ENCODE data around the gene ZMYND8. TPM values are rescaled to one million over a fixed set of nuclear protein-coding genes. Genes with fewer than 3 reads are reported as not detected.
A peak's percentile ranks its signal among the peaks of the same experiment; 100 is the strongest.

Gene ZMYND8
- total and polyA plus RNA-seq, 2 of the 4 experiments (the other 2 are of a cell fraction), result 24.0 to 28.2 TPM

DNA sequence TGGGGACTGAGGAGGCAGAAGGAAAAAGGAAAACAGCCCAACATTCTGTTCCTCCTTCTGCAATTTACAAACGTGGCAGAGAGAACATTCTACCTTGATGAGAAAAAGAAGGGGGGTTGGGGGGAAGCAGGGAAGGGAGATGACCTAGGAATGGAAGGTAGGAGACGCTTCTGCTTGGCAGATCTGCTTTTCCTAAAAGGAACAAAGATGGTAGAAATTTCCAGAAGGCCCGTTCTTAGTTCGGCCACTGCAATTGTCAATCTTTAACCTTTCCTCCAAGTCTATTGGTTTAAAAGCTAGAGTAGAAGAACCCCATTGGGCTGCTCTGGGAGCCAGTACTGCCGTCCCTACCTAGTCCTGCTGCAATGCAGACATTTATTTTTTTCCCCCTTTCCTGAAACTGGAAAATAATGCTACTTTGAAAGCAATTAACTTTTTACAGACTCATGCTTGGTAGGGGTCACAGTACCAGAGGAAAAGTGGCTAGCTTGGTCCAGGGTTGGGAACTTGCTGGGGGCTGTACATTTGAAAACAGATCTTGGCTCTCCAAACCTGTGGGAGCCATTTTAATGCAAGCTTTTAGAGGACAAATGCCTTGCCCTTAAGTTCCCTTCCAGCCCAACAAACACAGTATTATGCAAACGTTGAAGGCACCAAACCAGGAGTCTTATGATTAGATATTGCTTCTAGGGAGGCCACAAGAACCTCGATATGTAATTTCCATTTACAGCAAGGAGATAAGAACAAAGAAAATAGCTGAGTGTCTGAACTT lies 2.6 kb downstream of the ZMYND8 start:
- Histone ChIP-seq H3K4me3 (ENCODE audit: insufficient read depth, low read depth, low read length) (no peak overlapping the region), H2BK20ac (ENCODE audit: low read depth, low read length) (peak overlapping the region; percentile 87), H4K91ac (ENCODE audit: insufficient read depth, low read depth, low read length) (peak overlapping the region; percentile 86), H3K4me1 (ENCODE audit: control insufficient read depth, insufficient read depth, low read length) (peaks cover 71% of the 10 kb centered on the region), H3K18ac (ENCODE audit: low read depth, low read length) (peak overlapping the region; percentile 98), H3K9me1 (ENCODE audit: insufficient read depth, low read length) (peaks cover 12% of the 10 kb centered on the region), H3K23ac (ENCODE audit: low read depth, low read length) (peak overlapping the region; percentile 94), H3K79me1 (ENCODE audit: low read depth in 1 of 2, low read length in 2 of 2) (peaks cover 35 to 73% of the 10 kb centered on the region in 2 experiments; a peak in 3 of 4 replicates), H2AFZ (replicated peaks; ENCODE audit: low read length, poor library complexity) (no peak overlapping the region), H2AK9ac (replicated peaks; ENCODE audit: low read depth, low read length, poor library complexity) (peak overlapping the region; percentile 62), H4K20me1 (ENCODE audit: insufficient read depth, low read length) (no peaks in the 10 kb centered on the region), H3K4ac (ENCODE audit: low read depth, low read length) (peak overlapping the region; percentile 100), H4K5ac (ENCODE audit: low read depth, low read length) (peak overlapping the region; percentile 98), H3K9me3 (ENCODE audit: control insufficient read depth, insufficient read depth, low read length) (no peaks in the 10 kb centered on the region), H4K8ac (ENCODE audit: low read depth in 2 of 2, low read length in 2 of 2) (peak overlapping the region; percentile 97 to 99), H2BK120ac (ENCODE audit: low read depth, low read length) (peak overlapping the region; percentile 99), H3K56ac (ENCODE audit: extremely low read depth, insufficient read depth, low read length) (peak overlapping the region; percentile 94), H3K27ac (ENCODE audit: insufficient read depth, low read length) (peak overlapping the region; percentile 98), H3K14ac (replicated peaks; ENCODE audit: low read depth, low read length) (peak overlapping the region; percentile 95), H2AK5ac (ENCODE audit: low read depth, low read length) (peak overlapping the region; percentile 88), H3K4me2 (ENCODE audit: low read depth, low read length) (peak overlapping the region; percentile 56), H3K9ac (ENCODE audit: low read depth, low read length) (peak overlapping the region; percentile 71), H2BK5ac (ENCODE audit: low read depth, low read length, poor library complexity, severe bottlenecking) (peak overlapping the region; percentile 97), H2BK15ac (ENCODE audit: low read depth, low read length) (peak overlapping the region; percentile 79), H3K27me3 (ENCODE audit: control insufficient read depth, insufficient read depth, low read length) (no peaks in the 10 kb centered on the region), H3K36me3 (ENCODE audit: control insufficient read depth, insufficient read depth, low read length) (no peaks in the 10 kb centered on the region)
- no peak for ATAC-seq (ENCODE audit: low read depth)
- no CpG with 5 or more reads among the region's 7 CpGs for WGBS, 2 experiments (ENCODE audit: extremely low coverage in 2 of 2, insufficient read length in 1 of 2)
- TF ChIP-seq ELK1 (IDR thresholded peaks at IDR 0.05; ENCODE audit: borderline replicate concordance, low read depth, low read length) (no peak), NFE2L2 (IDR thresholded peaks at IDR 0.05; ENCODE audit: low read depth, low read length) (no peak), MXI1 (IDR thresholded peaks at IDR 0.05; ENCODE audit: borderline replicate concordance, low read depth, low read length) (no peak), POLR2A (IDR thresholded peaks at IDR 0.05; ENCODE audit: low read depth, low read length) (no peak), CTCF (conservative IDR thresholded peaks at IDR 0.05; ENCODE audit: low read depth, low read length) (no peak), RAD21 (IDR thresholded peaks at IDR 0.05; ENCODE audit: low read length) (no peak), CHD1 (IDR thresholded peaks at IDR 0.05; ENCODE audit: low read depth, low read length) (no peak), MAZ (IDR thresholded peaks at IDR 0.05; ENCODE audit: borderline replicate concordance, low read depth, low read length) (no peak), BHLHE40 (IDR thresholded peaks at IDR 0.05; ENCODE audit: low read depth, low read length) (no peak), CEBPB (IDR thresholded peaks at IDR 0.05; ENCODE audit: low read depth, low read length) (no peak), MAFK (IDR thresholded peaks at IDR 0.05; ENCODE audit: low read depth, low read length) (no peak), FOS (IDR thresholded peaks at IDR 0.05; ENCODE audit: low read depth, low read length) (no peak), RFX5 (IDR thresholded peaks at IDR 0.05; ENCODE audit: low read depth, low read length) (no peak)
- TF ChIP-seq, protein P1, sequence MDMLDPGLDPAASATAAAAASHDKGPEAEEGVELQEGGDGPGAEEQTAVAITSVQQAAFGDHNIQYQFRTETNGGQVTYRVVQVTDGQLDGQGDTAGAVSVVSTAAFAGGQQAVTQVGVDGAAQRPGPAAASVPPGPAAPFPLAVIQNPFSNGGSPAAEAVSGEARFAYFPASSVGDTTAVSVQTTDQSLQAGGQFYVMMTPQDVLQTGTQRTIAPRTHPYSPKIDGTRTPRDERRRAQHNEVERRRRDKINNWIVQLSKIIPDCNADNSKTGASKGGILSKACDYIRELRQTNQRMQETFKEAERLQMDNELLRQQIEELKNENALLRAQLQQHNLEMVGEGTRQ (IDR thresholded peaks at IDR 0.05; ENCODE audit: low read depth, low read length), result no peak
- CTCF ChIA-PET, result interaction anchor here (1.0 to 1.2 kb wide), 2 partner anchors 28 to 30 kb away, joined by 6 read pairs; no protein-coding TSS in a partner anchor
- no TSS peak for BruUV-seq (replicated peaks)
- intact Hi-C loops (cut with micrococcal nuclease), result no loop called here
- dilution Hi-C loops (cut with HindIII; ENCODE audit: low sequenced_read_pairs, unreplicated experiment), result no loop called here
- no peak for DNase-seq
- POLR2A ChIA-PET (ENCODE audit: unreplicated experiment), result interaction anchor here (0.6 to 1.1 kb wide), 2 partner anchors 22 to 36 kb away, joined by 3 to 5 read pairs; no protein-coding TSS in a partner anchor
- in situ Hi-C loops (cut with MboI; ENCODE audit: low sequenced_read_pairs), result no loop called here

Data from IMR-90 (cell line).